Myocyte (in vitro differentiated cells): ENCODE data around the gene LIN54. TPM values are rescaled to one million over a fixed set of nuclear protein-coding genes. Genes with fewer than 3 reads are reported as not detected.
"Not testable (repeated sequence)": the region's sequence is repeated elsewhere in the genome, so short reads cannot be mapped to it uniquely, and the experiment has no call there.

Experiments used
- DNase-seq: peaks from one replicate; pipeline ENCODE4 v3.0.0-alpha.2; 2012; ENCODE audit warnings: low read depth
- total RNA-seq: library from RNA; depleted of rRNA; stranded (reverse); fragments of >200 nt; gene quantifications from 2 replicates; pipeline ENCODE4 v1.2.3, GENCODE V29; 2014

LIN54 gene
- total RNA-seq, 1 donor from 2014 or later, result 10.9 TPM

GRCh38 chr4:82951196-82951595, 59.4 kb downstream of the LIN54 start:
- peak; percentile 9 for DNase-seq

DNA sequence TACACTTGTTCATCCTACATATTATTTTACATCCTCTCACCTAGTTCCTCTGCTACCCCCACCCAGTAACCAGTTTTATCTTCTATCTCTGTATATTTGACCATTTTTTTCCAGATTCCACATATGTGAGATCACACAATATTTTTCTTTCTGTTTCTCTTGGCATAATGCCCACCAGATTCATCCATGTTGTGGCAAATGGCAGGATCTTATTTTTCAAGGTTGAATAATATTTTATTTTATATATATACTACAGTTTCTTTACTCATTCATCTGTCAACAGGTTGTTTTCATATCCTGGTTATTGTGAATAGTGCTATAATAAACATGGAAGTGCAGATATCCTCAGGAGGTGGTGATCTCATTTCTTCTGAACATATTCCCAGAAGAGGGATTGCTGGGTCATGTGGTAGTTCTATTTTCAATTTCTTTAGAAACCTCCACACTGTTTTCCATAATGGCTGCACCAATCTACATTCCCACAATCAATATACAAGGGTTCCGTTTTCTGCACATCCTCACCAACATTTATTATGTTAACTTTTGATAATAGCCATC, 61.9 kb downstream of the LIN54 start:
- peak; percentile 17 for DNase-seq

DNA sequence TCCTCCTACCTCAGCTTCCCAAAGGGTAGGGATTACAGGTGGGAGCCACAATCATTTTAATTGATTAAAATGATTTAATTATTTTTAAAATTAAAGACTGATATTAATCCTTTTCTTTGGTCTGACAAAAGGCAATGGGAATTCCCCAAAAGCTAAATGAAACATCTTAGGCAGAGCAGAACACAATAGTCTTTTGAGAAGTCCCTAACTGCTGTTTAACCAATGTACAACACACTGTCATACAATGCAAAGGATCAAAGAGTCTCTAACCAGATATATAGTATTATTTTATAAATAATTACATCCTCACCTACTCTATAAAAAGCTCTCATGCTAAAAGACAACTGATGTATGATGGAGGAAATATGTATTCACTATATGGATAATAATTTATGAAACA, 63.1 kb downstream of the LIN54 start:
- DNase-seq, result no peak

DNA sequence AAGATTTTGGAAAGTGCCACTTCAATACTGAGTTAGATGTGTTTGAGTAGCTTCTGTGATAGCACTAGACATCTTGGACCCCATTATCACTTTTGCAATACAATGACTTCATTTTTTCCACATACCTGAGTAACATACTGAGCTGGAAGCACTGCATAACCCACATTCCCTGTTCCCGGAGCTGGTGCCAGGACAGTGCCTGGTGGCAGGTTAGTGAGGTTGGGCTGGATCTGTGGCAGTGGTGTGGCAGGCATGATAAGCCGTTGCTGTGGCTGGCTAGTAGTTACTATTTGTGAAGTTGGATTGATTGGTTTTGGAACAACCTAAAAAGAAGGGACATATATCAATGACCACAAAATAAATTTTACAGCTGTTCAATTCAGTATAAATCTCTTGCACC, 71.2 kb downstream of the LIN54 start:
- no peak for DNase-seq

- DNase-seq, result no peak
These were observed 76.2 kb downstream of the LIN54 start for GRCh38 chr4:82934441-82934840.

DNA sequence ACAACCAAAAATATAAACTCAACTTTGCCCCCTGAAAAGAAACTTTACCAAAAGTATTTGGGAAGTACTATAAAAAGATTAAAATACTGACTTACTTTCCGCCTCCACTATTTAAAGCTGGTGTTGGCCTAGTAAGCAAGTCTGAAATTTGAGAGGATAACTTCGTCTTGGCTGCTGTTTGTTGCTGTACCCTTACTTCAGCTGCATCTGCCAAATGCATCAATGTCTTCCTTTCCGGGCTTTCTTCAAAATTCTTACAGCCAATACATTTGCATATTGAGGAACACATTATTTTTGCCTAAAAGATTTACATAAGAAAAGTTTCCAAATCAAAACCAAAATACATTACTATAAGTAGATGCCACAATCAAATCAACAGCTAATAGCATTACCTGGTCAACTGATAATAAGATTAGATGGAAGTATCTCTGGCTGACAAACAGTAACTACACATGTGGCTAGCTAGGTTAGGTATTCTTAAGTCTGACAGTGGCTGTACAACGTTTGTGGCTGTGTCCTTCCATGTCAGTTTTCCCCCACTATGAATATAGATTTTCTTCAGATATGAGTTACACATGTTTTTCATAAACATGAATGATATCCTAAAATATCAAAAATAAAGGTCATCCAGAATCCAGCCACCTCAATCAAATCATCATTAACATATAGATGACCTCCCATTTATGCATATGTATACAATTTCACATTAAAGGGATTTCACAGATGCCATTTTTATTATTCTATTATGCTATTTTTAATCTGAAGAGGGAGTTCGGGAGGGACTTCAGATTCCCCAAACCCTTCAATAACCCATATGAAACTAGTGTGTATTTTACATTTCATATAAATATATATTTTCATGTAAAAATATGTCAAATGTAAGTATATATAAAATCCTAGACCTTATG, 79.5 kb downstream of the LIN54 start:
- peak; percentile 3 for DNase-seq

DNA sequence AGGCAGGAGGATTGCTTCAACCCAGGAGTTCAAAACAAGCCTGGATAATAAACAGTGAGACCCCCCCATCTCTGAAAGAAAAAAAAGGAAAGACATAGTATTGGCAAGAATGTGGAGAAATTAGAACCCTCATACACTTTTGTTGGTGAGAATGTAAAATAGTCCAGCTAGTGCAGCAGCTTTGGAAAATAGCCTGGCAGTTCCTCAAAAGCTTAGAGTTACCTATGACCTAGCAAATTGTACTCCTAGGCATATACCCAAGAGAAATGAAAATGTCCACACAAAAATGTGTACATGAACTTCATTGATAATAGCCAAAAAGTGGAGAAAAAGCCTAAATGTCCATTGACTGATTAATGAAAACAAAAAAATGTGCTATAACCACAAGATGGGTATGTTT, 88.8 kb downstream of the LIN54 start:
- no peak for DNase-seq

DNA sequence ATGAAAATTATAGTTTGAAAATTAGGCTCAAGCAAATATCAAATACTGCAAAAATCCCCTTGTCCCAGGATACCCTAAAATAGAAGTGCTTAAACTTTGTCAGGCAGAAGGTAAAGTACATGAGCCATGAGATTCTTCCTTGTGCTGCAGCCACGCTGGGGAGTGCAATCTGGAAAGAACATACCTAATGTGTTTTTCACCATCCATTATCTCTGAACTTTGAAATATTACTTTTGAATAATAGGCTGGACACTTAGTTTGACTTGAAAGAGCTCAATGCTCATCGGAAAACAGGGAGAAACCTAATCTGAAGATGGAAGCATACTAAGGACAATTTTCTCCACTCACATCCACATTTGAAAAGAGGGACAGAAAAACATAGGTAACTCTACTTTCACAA, 91.2 kb downstream of the LIN54 start:
- DNase-seq, result no peak

DNA sequence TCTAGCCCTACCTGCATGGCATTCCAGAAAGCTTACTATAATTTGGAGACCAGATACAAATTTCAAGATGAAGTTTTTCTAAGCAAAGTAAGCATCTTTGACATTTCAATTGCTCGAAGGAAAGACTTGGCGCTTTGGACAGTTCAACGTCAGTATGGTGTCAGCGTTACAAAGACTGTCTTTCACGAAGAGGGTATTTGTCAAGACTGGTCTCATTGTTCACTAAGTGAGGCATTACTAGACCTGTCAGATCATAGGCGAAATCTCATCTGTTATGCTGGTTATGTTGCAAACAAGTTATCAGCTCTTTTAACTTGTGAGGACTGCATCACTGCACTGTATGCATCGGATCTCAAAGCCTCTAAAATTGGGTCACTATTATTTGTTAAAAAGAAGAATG, 92.5 kb downstream of the LIN54 start:
- no peak for DNase-seq

DNA sequence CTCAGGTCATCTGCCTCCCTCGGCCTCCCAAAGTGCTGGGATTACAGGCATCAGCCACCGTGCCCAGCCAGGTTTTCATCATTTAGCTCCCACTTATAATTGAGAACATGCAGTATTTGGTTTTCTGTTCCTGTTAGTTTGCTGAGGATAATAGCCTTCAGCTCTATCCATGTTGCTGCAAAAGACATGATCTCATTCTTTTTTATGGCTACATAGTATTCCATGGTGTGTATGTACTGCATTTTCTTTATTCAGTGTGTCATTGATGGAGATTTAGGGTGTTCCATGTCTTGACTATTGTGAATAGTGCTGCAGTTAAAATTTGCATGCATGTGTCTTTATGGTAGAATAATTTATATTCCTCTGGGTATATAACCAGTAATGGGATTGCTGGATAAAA, 96.7 kb downstream of the LIN54 start:
- DNase-seq, result not testable (repeated sequence)

- no peak for DNase-seq
These were observed 97.3 kb downstream of the LIN54 start for GRCh38 chr4:82913305-82913704.

- no peak for DNase-seq
These were observed 101.3 kb downstream of the LIN54 start for GRCh38 chr4:82909326-82909725.

- DNase-seq, result no peak
These were observed 104.2 kb downstream of the LIN54 start for GRCh38 chr4:82906469-82906868.

DNA sequence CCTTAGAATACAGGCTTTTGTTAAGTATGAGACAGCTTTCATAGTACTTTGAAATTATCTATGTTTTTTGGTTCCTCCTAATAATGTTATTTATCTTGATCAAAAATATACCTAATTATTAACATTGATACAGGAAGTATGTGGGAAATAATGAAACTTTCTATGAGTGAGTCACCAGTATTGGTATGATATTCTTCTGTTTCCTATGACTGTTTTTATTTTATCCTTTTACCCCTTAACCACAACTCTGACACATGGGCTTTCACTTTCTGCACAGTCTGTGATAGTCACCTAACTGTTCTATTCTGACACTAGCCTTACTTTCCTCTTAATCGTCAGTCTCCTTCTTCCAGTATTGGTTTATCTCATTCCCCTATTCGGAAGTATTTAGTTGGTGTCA, 105.4 kb downstream of the LIN54 start:
- no peak for DNase-seq

- no peak for DNase-seq
These were observed 106.9 kb downstream of the LIN54 start for GRCh38 chr4:82903737-82904136.

GRCh38 chr4:82901183-82901718, 109.4 kb downstream of the LIN54 start:
- DNase-seq, result no peak

- peak; percentile 100 for DNase-seq
These were observed 110.0 kb downstream of the LIN54 start, which contains the start of gene THAP9 for GRCh38 chr4:82900411-82901182. TSS of gene THAP9 (plus strand) at chr4:82900735. CDS start at chr4:82900803, 68 bp downstream.

- no peak for DNase-seq
These were observed 110.6 kb downstream of the LIN54 start for GRCh38 chr4:82900066-82900410.

GRCh38 chr4:82899374-82900065, 111.1 kb downstream of the LIN54 start:
- DNase-seq, result no peak

GRCh38 chr4:82898322-82899243, 112.0 kb downstream of the LIN54 start:
- peak; percentile 68 for DNase-seq
